ENCODE results near the gene SPI1.

Gene SPI1

DNA sequence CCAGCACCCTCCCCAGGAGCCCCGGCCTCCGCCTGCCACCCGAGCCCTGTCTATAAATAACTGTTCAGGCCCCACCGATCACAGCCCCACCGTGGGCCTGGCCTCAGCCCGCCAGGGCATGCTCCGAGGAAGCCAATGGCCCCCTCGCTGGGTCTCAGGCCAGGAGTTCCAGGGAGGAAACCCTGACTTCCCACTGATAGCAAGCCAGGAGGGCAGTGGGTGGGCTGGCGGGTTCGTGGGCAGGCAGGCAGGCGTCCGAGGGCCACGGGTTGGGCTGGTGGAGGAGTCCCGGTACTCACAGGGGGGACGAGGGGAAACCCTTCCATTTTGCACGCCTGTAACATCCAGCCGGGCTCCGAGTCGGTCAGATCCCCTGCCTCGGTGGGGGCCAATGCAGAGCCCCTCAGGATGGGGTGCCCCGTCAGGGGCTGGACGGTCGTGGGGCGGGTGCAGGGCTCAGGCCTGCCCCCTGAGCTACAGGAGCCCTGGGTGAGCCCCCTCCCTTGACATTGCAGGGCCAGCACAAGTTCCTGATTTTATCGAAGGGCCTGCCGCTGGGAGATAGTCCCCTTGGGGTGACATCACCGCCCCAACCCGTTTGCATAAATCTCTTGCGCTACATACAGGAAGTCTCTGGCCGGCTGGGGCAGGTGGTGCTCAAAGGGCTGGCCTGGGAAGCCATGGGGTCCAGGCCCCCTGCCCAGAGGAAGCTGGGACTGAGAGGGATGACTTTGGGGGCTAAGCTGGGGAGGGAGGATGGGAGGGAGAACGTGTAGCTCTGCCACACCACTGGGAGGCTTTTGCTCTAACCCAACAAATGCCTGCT, at the start of gene SPI1:
Gene SPI1, minus strand, starts transcription at position 538 of the 826 bp plus-strand sequence. Its CDS starts 194 bp downstream, at position 344.
- DNase-seq, result peak; percentile 93
- in situ Hi-C loops (cut with MboI; ENCODE audit: low pct_unique_long_range_greater_than_20kb, low sequenced_read_pairs), result no loop called here

DNA sequence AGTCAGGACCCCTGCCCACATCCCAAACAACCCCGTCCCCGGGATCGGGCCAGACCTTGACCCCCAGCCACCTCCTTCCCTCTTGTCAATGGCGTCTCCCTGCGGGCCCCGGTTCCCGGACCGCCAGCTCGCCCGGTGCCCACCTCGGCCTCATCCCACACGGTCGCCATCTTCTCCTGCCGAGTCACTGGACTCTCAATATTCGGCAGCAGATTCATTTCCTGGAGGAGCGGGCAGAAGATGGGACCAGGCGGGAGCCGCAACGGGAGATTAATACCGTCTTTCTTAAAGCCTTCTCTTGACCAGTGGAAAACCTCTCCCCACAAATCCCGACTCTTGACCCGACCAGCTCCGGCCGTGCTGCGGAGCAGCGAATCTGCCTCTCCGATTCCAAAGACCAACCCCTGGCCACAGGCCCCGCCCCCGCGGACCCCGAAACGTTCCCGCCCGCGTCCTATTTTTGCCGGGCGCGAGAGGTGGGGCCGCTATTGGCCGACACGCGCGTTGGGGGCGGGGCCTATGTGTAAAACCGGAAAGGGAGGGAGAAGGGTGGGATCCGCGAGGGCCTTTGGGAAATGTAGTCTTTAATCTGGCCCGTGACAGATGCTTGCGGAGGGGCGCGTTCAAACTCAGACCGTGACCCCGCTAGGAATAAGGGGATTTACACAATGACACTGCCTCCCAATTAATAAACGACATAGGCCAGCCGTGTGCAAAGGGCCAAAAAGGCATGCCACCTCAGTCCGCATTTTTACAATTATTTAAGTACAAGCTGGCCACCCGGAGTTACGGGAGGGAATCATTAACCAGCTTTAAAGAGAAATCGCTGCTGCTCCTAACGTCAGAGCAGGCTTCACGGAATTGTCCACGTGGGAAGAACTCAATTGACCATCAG, 48.0 kb upstream of the SPI1 start, which contains the start of gene PSMC3:
Gene PSMC3, minus strand, starts transcription at position 378 of the 895 bp plus-strand sequence. Its CDS starts 160 bp downstream, at position 218.
- in situ Hi-C loops (cut with MboI; ENCODE audit: low pct_unique_long_range_greater_than_20kb, low sequenced_read_pairs), result no loop called here
- peak; percentile 98 for DNase-seq

DNA sequence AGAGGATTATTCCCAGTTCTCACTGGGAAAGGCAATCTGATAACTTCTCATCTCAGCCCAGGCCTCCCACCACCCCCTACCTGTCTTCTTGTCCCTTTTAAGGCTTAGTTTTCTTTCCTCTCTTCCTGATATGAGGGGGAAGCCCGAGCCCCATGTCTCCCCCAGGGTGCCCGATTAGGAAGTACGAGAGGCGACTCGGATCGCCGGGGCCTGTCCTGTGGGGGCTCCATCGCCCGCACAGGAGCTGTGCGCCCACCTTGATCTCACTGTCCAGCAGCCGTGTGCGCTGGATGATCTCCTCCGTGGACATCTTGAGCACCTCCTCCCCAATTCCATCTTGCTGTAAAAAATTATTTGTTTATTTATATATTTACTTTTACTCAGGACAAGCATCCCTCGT, 47.3 kb upstream of the SPI1 start:
- in situ Hi-C loops (cut with MboI; ENCODE audit: low pct_unique_long_range_greater_than_20kb, low sequenced_read_pairs), result no loop called here
- DNase-seq, result no peak

DNA sequence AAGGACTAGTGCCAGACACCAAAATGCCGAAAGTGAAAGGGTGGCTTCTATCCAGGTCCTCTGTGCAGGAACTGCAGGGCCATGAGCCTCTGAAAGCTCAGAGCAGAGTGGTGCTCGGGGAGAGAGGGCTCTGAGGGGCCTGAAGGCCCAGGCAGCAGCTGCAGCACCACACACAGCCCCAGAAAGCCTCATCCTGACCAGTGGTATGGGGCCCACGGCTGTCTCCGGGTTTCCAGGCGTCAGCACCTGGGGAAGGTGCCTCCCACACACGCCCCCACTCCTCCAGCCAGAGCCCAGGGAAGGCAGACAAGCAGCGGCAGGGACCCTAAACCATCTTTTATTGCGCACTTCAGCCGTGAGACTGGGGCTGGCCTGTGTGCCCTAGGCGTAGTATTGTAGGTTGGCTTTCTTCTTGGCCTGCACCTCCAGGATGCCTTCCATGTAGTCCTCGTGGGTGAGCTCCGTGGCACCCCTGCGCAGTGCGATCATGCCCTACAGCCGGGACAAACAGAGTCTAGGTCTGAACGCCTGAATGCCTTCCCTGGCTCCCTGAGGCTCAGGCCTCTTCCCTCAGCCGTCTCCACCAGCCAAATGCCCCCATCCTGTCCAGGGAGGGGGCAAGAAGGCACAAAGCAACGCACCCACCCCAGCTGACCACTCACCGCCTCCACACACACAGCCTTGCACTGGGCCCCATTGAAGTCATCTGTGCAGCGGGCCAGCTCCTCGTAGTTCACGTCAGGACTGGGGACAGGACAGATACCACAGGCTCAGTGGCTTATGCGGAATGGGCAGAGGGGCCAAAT, 40.3 kb upstream of the SPI1 start:
- DNase-seq, result no peak
- in situ Hi-C loops (cut with MboI; ENCODE audit: low pct_unique_long_range_greater_than_20kb, low sequenced_read_pairs), result loop anchor here (25.0 kb wide), 1 partner anchor 156 kb away; the partner anchor contains the start of genes MADD and NR1H3

DNA sequence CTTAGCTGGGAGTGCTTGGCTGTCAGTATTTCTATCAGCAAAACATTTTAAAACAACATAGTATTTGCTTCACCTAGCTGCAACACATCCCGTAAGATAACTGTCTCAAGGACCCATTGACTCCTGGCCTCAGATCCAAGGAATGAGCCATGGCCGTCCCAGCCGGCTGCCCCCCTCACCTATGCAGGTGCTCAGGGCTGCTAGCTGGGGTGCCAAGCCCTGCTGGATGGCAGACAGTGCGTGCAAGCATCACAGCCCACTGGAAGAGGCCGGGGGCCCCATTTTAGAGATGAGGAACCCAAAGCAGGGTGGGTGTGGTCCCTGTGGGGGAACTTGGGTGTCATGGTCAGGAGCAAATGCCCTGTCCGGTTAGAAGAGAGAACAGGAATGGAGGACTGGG, 39.4 kb upstream of the SPI1 start:
- no peak for DNase-seq
- in situ Hi-C loops (cut with MboI; ENCODE audit: low pct_unique_long_range_greater_than_20kb, low sequenced_read_pairs), result loop anchor here (25.0 kb wide), 1 partner anchor 155 kb away; the partner anchor contains the start of genes MADD and NR1H3

DNA sequence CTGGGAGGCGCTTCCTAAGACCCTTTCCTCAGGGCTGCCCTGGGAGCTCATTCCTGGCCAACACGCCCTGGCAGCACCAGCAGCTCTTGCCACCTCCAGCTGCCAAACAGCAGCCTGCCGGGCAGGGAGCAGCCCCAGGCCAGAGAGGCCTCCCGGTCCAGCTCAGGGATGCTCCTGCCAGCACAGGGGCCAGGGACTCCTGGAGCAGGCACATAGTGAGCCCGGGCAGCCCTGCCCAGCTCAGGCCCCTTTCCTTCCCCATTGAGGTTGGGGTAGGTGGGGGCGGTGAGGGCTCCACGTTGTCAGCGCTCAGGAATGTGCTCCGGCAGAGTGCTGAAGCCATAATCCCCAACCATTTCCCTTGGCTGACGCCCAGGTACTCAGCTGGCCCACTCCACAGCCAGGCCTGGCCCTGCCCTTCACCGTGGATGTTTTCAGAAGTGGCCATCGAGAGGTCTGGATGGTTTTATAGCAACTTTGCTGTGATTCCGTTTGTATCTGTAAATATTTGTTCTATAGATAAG, 37.7 kb upstream of the SPI1 start:
- in situ Hi-C loops (cut with MboI; ENCODE audit: low pct_unique_long_range_greater_than_20kb, low sequenced_read_pairs), result loop anchor here (25.0 kb wide), 1 partner anchor 154 kb away; the partner anchor contains the start of genes MADD and NR1H3
- no peak for DNase-seq

DNA sequence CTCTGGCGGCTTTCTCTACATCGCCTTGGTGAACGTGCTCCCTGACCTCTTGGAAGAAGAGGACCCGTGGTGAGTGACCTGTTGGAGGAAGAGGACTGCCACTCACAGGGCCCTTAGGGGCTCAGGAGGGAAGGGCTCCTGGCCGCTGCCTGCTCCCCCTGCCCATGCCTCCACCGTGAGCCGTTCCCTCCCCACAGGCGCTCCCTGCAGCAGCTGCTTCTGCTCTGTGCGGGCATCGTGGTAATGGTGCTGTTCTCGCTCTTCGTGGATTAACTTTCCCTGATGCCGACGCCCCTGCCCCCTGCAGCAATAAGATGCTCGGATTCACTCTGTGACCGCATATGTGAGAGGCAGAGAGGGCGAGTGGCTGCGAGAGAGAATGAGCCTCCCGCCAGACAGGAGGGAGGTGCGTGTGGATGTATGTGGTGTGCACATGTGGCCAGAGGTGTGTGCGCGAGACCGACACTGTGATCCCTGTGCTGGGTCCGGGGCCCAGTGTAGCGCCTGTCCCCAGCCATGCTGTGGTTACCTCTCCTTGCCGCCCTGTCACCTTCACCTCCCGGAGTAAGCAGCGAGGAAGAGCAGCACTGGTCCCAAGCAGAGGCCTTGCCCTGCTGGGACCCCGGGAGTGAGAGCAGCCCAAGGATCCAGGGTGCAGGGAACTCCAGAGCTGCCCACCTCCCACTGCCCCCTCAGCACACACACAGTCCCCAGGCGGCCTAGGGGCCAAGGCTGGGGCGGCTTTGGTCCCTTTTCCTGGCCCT, 36.9 kb upstream of the SPI1 start:
- in situ Hi-C loops (cut with MboI; ENCODE audit: low pct_unique_long_range_greater_than_20kb, low sequenced_read_pairs), result loop anchor here (25.0 kb wide), 1 partner anchor 153 kb away; the partner anchor contains the start of genes MADD and NR1H3
- DNase-seq, result no peak

DNA sequence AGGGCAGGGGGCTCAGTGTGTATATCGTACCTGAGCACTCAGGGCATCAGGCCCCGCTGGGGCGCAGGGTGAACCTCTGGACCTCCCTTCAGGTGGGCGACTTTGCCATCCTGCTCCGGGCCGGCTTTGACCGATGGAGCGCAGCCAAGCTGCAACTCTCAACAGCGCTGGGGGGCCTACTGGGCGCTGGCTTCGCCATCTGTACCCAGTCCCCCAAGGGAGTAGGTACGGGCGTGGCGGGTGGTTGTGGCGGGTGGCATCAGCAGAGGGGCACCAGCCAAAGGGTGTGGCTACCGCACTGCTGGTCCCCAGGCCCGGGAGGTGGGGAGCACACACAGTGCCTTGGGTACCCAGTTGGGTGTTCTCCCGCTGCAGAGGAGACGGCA, 36.3 kb upstream of the SPI1 start:
- in situ Hi-C loops (cut with MboI; ENCODE audit: low pct_unique_long_range_greater_than_20kb, low sequenced_read_pairs), result loop anchor here (25.0 kb wide), 1 partner anchor 152 kb away; the partner anchor contains the start of genes MADD and NR1H3
- DNase-seq, result no peak

DNA sequence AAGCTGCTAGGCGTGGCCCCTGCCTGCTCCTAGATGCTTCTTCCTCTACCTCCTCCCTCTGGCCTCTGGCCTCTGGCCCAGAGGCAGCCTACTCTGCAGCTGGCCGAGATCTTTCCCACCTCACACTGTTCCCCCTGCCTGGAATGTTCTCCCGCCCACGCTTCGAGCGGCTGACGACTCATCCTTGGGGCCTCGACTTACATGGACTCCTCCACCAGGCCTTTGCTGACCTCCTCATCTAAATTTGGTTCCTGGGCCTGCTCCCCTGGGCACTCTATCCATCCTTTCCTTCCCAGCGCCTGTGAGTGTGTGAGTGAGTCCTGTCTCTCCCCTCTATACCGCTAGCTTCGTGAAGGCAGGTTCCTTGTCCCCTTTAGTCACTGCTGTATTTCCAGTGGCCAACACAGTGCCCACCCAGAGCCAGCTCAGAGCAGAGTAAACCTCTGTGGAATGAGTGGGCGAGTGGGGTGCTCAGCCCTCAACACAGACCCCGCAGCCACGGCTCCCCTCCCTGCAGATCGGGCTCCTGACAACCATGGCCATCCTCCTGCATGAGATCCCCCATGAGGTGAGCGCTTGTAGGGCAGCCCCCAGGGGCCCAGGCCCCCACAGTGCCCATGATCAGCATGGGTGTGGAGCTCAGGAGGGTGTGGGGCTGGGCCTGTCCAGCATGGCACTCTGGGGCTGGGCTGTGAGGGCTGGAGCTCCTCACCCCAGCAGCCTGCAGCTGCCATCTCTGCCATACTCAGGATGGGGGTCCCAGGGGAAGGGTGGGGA, 35.7 kb upstream of the SPI1 start:
- in situ Hi-C loops (cut with MboI; ENCODE audit: low pct_unique_long_range_greater_than_20kb, low sequenced_read_pairs), result loop anchor here (25.0 kb wide), 1 partner anchor 152 kb away; the partner anchor contains the start of genes MADD and NR1H3
- no peak for DNase-seq

DNA sequence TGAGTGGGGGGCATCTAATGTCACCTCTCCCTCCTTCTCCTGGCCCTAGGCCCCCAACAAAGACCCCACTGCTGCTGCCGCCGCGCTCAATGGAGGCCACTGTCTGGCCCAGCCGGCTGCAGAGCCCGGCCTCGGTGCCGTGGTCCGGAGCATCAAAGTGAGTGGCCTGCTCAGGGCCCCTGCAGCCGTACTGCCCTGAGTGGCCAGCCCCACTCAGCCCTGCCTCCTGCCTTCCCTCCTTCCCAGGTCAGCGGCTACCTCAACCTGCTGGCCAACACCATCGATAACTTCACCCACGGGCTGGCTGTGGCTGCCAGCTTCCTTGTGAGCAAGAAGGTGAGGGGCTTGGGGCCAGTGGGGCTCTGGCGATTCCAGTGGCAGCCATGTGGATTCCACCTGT, 35.0 kb upstream of the SPI1 start:
- DNase-seq, result no peak
- in situ Hi-C loops (cut with MboI; ENCODE audit: low pct_unique_long_range_greater_than_20kb, low sequenced_read_pairs), result loop anchor here (25.0 kb wide), 1 partner anchor 151 kb away; the partner anchor contains the start of genes MADD and NR1H3

DNA sequence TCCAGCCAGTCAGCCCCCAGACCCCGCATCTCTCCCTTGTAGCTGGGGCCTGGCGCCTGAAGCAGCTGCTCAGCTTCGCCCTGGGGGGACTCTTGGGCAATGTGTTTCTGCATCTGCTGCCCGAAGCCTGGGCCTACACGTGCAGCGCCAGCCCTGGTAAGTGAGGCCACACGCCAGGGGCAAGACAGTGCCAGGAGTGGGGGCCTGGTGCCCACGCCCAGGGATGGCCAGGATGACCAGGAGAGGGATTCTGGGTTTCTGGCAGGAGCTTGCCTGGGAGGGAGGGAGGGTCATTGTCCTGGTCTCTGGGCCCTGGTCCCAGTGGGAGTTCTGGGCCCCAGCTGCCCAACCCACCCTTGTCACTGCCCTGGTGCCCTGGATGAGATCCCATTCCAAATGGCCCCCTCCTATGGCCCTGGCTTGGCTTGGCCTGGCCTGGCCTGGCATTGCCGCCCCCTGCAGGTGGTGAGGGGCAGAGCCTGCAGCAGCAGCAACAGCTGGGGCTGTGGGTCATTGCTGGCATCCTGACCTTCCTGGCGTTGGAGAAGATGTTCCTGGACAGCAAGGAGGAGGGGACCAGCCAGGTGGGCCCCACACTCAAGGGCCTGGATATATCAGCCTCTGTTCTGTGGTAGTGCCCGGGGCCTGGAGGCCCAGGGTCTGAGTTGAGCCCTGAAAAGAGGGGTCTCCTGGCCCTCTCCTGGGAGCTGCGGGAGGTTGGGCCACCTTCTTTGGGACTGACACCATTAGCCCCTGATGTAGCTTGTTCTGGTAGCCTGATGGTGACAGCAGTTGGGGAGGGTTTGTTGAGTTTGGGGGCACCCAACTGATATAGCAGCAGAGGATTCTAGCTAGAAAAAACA, 33.8 kb upstream of the SPI1 start:
- in situ Hi-C loops (cut with MboI; ENCODE audit: low pct_unique_long_range_greater_than_20kb, low sequenced_read_pairs), result loop anchor here (25.0 kb wide), 1 partner anchor 150 kb away; the partner anchor contains the start of genes MADD and NR1H3
- DNase-seq, result peak; percentile 48

DNA sequence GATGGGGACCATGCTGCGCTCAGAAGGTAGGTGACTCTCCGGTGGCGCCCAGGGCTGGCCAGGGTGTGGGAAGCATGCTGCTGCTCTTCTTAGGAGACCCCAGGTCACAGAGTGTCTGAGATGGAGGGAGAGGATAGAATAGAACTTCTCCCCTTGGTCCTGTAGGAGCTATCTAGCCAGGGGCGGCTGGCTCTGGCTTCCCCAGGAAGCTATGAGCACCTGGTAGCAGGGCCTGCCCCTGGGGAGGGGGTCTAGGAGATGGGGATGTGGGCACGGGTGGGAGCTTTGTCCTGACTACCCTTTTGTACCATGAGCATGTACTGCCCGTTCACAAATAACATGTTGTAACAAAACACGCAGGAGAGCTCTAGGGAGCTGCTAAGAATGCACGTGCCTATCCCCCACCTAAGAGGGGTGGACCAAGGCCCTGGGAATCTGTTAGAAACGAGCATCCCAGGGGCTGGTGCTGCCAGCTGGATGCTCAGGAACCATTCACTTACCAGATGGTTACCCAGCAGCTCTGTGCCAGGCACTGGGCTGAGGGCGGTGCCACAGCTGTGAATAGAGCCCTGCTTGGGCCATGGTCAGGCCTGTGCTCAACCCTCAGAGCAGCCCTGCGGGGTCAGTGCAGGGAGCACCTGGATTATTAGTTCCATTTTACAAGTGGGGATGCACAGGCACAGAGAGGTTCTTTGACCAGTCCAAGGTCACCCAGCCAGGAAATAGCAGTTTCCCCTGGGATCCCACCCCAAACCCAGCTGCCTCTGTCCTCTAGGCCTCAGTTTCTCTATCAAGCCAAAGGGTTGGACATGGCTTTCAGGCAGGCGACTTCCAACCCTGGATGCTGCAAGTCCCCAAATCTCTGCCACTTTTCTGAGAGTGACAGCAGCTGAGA, 32.3 kb upstream of the SPI1 start:
- in situ Hi-C loops (cut with MboI; ENCODE audit: low pct_unique_long_range_greater_than_20kb, low sequenced_read_pairs), result loop anchor here (25.0 kb wide), 1 partner anchor 148 kb away; the partner anchor contains the start of genes MADD and NR1H3
- no peak for DNase-seq

DNA sequence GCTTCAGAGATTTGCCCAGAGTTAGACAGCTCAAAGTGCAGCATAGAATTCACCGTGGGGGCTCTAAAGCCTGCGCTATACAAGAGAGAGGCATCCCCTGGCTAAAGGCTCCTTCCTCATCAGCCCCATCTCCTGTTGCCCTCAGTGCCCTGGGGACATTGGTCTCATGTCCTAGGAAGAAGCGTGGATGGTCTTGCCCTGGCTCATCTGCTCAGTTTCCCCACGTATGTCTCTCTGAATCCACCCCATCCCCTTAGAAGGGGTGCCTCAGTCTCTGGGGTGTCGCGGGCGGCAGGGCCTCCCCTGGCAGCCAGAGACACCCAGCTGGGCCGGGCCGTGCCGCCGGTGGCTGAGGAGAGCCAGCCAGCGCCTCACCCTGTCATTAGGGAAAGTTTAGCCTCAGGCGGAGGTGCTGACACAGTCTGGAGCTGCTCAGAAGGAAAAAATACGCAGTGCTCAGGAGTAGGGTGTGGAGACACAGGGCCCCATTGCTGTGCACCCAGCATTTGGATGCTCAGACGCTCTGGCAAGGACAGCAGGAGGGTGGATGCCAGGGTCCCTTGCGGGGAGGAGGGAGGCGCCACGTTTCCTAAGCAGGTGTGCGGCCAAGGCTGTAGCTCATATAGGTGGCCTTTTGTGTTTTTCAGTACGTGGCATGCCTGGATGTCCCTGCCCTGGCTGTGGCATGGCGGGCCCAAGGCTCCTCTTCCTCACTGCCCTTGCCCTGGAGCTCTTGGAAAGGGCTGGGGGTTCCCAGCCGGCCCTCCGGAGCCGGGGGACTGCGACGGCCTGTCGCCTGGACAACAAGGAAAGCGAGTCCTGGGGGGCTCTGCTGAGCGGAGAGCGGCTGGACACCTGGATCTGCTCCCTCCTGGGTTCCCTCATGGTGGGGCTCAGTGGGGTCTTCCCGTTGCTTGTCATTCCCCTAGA, 31.4 kb upstream of the SPI1 start:
- in situ Hi-C loops (cut with MboI; ENCODE audit: low pct_unique_long_range_greater_than_20kb, low sequenced_read_pairs), result loop anchor here (25.0 kb wide), 1 partner anchor 147 kb away; the partner anchor contains the start of genes MADD and NR1H3
- no peak for DNase-seq
